ENCODE results near the gene NCF2.

NCF2 gene

GRCh38 chr1:183611021-183611420, 20.8 kb upstream of the NCF2 start:
- DNase-seq, result no peak

- no peak for DNase-seq
Observed at GRCh38 chr1:183609759-183610452, 19.6 kb upstream of the NCF2 start.

- peak; percentile 83 for DNase-seq
Observed at GRCh38 chr1:183609313-183609712, 19.1 kb upstream of the NCF2 start.

- no peak for DNase-seq
Observed at GRCh38 chr1:183607322-183607980, 17.2 kb upstream of the NCF2 start.

GRCh38 chr1:183605904-183606303, 15.6 kb upstream of the NCF2 start:
- DNase-seq, result no peak

- no peak for DNase-seq
Observed at GRCh38 chr1:183604815-183605214, 14.6 kb upstream of the NCF2 start.

- DNase-seq, result peak; percentile 77
Observed at GRCh38 chr1:183604038-183604808, 14.0 kb upstream of the NCF2 start.

- no peak for DNase-seq
Observed at GRCh38 chr1:183602510-183602909, 12.3 kb upstream of the NCF2 start.

GRCh38 chr1:183600634-183601033, 10.4 kb upstream of the NCF2 start:
- no peak for DNase-seq

- peak; percentile 56 for DNase-seq
Observed at GRCh38 chr1:183600136-183600535, 9.9 kb upstream of the NCF2 start.

GRCh38 chr1:183598386-183598785, 8.1 kb upstream of the NCF2 start:
- DNase-seq, result no peak

- no peak for DNase-seq
Observed at GRCh38 chr1:183597656-183598347, 7.5 kb upstream of the NCF2 start.

GRCh38 chr1:183596500-183596899, 6.2 kb upstream of the NCF2 start:
- DNase-seq, result no peak

- no peak for DNase-seq
Observed at GRCh38 chr1:183595537-183595936, 5.3 kb upstream of the NCF2 start.

GRCh38 chr1:183593356-183593755, 3.1 kb upstream of the NCF2 start:
- peak; percentile 18 for DNase-seq

- DNase-seq, result no peak
Observed at GRCh38 chr1:183592733-183593132, 2.5 kb upstream of the NCF2 start.

GRCh38 chr1:183589874-183590243, 400 bp downstream of the NCF2 start:
- no peak for DNase-seq

GRCh38 chr1:183589384-183589783, 875 bp downstream of the NCF2 start:
- DNase-seq, result no peak

GRCh38 chr1:183588827-183589226, 1.4 kb downstream of the NCF2 start:
- no peak for DNase-seq

GRCh38 chr1:183586926-183587325, 3.3 kb downstream of the NCF2 start:
- DNase-seq, result no peak

GRCh38 chr1:183586455-183586854, 3.8 kb downstream of the NCF2 start:
- no peak for DNase-seq

GRCh38 chr1:183585038-183585437, 5.2 kb downstream of the NCF2 start:
- no peak for DNase-seq

GRCh38 chr1:183584147-183584546, 6.1 kb downstream of the NCF2 start:
- DNase-seq, result no peak
